HuH-7 (cell line): ENCODE data around the gene KLHL25.

Experiments used
- DNase-seq: peaks from one replicate; pipeline ENCODE4 v3.0.0; 2011; ENCODE audit warnings: low spot score

Gene KLHL25

DNA sequence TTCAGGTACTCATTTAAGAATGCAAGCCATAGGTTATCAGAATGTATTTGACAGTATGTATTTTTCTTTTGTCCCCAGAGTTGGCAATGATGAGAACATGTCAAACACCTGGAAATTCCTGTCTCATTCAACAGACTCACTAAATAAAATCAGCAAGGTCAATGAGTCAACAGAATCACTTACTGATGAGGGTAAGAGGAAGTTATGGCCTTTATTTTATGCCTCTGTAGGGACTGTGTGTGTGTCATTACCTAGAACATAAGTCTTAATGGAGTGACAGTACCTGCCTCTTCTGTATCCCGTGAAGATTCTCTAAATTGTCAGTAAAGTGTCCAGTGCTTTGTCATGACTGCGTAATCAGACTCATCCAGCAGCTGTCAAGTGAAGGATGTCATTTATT lies 77.5 kb downstream of the KLHL25 start:
- DNase-seq = no peak

DNA sequence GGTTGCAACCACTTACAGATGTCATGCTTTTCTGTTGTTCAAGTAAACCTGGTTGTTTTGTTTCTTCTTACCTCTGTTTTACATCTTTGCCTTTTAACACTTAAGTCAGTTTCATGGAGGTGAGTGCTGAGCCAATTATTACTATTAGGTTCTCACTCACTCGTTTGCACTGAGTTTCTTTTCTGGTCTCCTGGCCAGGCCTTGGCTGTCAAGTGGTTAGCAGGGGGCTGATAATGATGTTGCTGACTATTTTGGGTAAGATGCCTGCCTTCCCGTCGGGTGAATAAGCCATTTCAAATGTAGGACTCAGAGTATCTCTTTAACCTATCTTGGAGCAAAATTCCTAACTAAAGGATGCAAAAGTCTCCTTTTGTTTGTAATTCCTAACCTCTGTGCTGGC lies 78.5 kb downstream of the KLHL25 start:
- no peak for DNase-seq

GRCh38 chr15:85711580-85712192 lies 83.0 kb downstream of the KLHL25 start:
- no peak for DNase-seq

DNA sequence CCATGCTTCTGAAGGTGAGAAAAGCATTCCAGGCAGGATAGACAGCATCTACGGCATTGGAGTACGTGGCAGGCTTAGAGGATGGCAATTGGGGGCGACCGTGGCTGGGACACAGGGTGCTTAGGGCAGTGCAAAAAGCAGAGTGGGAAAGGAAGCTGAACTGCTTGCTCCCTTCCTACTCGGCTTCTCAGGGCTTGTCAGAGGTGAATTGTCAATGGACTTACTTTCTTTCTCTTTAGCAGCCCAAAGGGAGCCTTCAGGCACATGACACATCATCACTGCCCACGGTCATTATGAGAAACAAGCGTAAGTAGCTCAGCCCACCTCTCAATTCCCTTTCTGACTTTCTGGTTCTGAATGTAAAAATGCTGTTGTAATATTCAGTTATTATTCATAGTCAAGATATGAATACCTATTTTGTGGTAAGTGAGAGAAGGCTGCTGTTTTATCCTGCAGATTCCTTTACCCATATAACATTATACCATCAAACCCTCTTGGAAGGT lies 84.3 kb downstream of the KLHL25 start:
- DNase-seq = no peak
